Inflammatory macrophage (primary cell): ENCODE results near the gene FHL1.

Experiments
- DNase-seq, 2 donors: peaks; one replicate each; pipeline ENCODE4 v3.0.0-alpha.2; 2020 to 2022

The FHL1 gene

DNA sequence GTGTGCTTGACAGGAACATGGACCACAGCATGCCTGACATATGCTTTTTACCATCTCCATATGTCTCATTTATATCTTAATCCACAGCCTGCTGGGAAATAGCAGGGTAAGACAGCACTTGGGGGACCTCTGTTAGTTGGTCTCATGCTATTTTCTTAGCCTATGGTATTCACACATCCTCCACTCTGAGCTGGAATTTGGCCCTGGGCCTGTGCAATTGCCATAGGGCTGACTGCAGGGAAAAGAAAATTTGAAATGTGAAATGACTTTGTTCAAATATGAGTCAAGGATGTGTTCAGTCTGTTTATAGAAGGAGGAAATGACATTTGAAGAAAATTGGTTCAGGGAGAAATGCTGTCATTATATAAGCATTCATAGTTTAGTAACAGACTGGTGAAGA, 113.4 kb downstream of the FHL1 start:
- no peak for DNase-seq
